ENCODE data around the gene FAM53A. TPM values are rescaled to one million over a fixed set of nuclear protein-coding genes. Genes with fewer than 3 reads are reported as not detected.

The FAM53A gene
- total RNA-seq, 2 donors from 2014 or later, result 1.4 to 4.0 TPM

DNA sequence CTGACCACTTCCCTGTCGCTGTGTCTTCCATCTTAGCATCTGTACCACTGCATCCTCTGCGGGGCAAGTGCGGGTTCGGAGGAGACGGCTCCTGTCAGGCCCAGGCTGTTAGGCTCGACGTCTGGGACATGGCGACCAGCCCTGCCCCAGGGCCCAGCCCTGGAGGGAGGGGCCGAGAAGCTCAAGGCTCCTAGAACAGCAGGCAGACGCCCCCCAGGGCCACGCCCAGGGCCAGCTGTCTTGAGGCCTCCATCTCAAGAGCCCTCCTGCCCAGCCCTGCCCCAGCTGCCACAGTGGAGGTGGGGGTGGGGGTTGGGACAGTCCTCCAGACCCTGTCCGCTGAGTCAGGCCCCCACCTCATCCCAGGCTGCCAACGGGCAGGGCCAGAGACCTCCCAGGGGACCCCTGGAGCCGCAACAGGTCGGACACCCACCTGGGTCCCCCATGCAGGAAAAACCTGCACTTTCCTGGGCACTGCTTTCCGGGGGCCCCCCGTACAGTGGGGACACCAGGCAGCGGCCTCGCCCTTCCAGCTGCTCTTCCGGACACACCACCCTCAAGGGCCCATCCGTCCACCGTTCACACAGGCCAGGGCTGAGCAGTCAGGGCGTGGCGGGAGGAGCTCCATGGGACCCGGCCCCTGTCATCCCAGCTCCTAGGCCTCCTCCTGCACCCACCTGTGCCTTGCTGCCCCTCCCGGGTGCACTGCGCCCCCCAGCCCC, 83.1 kb downstream of the FAM53A start:
- Mint-ChIP-seq H3K4me3 (no peak overlapping the region), H3K4me1 (ENCODE audit: low read depth) (peaks cover 14% of the 10 kb centered on the region), H3K27me3 (ENCODE audit: low read depth) (no peaks in the 10 kb centered on the region), H3K9me3 (no peaks in the 10 kb centered on the region), H3K36me3 (ENCODE audit: insufficient read depth in 2 of 2) (no peaks in the 10 kb centered on the region), H3K27ac (no peak overlapping the region)
- ATAC-seq (replicated peaks in 1 of 2), result no peak
- no peak for DNase-seq

DNA sequence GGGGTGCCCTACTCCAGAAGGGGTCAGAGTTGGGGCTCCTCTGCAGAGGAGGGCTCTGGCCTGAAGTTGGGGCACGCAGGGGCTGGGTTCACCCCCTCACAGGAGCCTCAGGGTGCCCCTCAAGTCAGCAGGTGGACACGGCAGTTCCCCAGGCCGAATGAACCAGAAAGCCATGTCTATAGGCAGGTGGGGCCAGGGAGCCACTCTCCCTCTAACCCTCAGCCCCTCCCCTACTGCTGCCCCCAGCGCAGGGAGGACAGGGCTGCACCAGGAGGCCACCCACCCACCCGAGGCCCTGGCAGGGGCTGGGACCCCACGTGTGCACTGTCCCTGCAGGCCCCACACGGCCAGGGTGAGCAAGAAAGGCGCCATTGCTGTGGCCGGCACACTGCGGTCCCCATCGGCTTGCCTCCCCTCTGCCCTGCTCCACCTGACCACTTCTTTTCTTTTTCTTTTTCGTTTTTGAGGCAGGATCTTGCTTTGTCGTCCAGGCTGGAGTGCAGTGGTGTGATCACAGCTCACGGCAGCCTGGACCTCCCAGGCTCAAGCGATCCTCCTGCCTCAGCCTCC, 83.8 kb downstream of the FAM53A start:
- Mint-ChIP-seq H3K27ac (no peak overlapping the region), H3K27me3 (ENCODE audit: low read depth) (no peaks in the 10 kb centered on the region), H3K36me3 (ENCODE audit: insufficient read depth in 2 of 2) (no peaks in the 10 kb centered on the region), H3K4me1 (ENCODE audit: low read depth) (peaks cover 7% of the 10 kb centered on the region), H3K4me3 (no peak overlapping the region), H3K9me3 (no peaks in the 10 kb centered on the region)
- ATAC-seq (replicated peaks in 1 of 2), result no peak
- DNase-seq, result no peak

DNA sequence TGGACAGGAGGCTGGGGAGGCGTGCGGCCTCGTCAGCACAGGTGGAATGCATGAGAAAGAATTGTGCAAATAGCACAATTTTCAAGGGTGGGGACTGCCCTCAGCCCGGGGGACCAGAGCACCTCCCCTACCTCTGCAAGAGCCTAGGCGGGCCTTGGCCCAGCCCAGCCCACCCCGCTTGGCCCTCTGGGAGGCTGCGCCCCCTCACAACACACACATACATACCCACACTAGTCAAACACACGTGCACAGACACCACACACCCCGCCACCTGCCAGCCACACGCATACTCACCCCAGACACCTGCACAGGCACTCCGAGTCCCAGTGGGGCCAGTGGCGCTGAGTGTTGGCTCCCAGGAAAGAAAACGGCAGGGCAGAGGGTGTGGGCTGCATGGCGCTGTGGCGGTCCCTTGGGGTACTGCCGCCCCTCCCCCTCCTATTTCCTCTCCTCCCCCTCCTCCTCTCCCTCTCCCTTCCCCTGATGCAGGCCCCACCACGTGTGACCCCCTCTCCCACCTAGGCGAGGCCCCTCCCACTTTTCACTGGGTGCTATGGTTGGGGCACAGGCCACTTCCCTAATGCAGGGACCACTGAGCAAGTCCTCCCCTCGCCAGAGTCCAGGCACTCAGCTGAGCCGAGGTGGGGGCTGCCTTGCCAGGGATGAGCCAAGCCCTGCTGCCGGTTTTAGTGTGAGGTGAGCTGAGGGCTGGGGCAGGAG, 84.5 kb downstream of the FAM53A start:
- no peaks in the 10 kb centered on the region for H3K36me3 Mint-ChIP-seq (ENCODE audit: insufficient read depth in 2 of 2)
- H3K4me3 Mint-ChIP-seq, result no peak overlapping the region
- ATAC-seq (replicated peaks in 1 of 2), result no peak
- no peak overlapping the region for H3K27ac Mint-ChIP-seq
- H3K27me3 Mint-ChIP-seq (ENCODE audit: low read depth), result no peaks in the 10 kb centered on the region
- no peak for DNase-seq
- H3K9me3 Mint-ChIP-seq, result no peaks in the 10 kb centered on the region
- H3K4me1 Mint-ChIP-seq (ENCODE audit: low read depth), result peaks cover 1% of the 10 kb centered on the region

DNA sequence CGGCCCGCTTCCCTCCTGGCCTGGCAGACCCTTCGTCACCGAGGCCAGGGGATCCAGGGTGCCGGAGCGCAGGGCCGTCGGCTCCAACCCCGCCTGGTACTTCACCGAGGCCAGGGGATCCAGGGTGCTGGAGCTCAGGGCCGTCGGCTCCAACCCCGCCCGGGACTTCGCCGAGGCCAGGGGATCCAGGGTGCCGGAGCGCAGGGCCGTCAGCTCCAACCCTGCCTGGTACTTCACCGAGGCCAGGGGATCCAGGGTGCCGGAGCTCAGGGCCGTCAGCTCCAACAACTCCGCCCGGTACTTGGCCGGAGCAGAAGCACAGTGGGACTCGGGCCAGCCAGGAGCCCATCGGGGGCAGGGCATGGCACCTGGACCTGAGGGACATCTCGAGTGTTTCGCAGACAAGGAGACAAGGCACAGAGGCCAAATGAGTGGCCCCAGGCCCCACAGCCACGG, 85.1 kb downstream of the FAM53A start:
- Mint-ChIP-seq H3K4me3 (no peak overlapping the region), H3K4me1 (ENCODE audit: low read depth) (no peaks in the 10 kb centered on the region), H3K9me3 (no peaks in the 10 kb centered on the region), H3K27me3 (ENCODE audit: low read depth) (no peaks in the 10 kb centered on the region), H3K36me3 (ENCODE audit: insufficient read depth in 2 of 2) (no peaks in the 10 kb centered on the region), H3K27ac (no peak overlapping the region)
- no peak for DNase-seq
- no peak for ATAC-seq (replicated peaks in 1 of 2)

DNA sequence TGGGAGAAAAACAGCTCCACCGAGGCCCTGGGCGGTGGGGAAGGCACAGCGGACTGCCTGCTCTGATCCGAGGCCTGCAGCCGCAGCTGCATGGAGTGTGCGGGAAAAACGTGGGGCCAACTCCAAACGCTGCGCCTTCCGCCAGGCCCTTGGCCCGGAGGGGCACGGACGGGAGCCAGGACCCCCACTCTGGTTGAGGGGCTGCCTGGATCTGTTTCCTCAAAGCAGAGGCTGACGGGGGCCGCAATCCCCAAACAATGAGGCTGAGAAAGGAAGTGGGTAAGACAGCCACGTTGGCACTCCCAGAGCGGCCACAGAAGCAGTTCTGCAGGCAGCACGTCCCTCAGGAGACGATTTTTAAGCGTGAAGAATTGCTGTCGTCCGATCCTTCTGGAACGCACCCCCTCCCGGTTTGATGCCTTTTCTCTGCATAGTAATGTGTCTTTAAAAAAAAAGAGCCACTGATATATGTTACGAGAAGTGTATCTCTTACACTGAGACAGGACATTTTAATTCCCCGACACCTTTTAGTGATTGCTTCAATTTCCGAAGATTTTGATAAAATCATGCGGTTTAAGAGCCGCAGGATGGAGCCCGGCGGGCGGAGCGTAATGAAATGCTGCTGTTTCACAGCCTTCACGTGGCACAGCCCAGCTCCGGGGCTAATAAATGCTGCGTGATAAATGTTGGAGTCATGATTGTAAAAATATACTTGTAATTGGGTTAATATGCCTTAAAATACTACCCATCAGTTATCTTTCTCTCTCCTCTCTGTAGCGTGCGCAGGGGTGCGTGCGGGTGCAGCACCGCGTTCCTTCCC, 85.7 kb downstream of the FAM53A start:
- Mint-ChIP-seq H3K27me3 (ENCODE audit: low read depth) (no peaks in the 10 kb centered on the region), H3K9me3 (no peaks in the 10 kb centered on the region), H3K4me1 (ENCODE audit: low read depth) (no peaks in the 10 kb centered on the region), H3K36me3 (ENCODE audit: insufficient read depth in 2 of 2) (no peaks in the 10 kb centered on the region), H3K4me3 (no peak overlapping the region), H3K27ac (no peak overlapping the region)
- ATAC-seq (replicated peaks in 1 of 2) (no peak), DNase-seq (no peak)

DNA sequence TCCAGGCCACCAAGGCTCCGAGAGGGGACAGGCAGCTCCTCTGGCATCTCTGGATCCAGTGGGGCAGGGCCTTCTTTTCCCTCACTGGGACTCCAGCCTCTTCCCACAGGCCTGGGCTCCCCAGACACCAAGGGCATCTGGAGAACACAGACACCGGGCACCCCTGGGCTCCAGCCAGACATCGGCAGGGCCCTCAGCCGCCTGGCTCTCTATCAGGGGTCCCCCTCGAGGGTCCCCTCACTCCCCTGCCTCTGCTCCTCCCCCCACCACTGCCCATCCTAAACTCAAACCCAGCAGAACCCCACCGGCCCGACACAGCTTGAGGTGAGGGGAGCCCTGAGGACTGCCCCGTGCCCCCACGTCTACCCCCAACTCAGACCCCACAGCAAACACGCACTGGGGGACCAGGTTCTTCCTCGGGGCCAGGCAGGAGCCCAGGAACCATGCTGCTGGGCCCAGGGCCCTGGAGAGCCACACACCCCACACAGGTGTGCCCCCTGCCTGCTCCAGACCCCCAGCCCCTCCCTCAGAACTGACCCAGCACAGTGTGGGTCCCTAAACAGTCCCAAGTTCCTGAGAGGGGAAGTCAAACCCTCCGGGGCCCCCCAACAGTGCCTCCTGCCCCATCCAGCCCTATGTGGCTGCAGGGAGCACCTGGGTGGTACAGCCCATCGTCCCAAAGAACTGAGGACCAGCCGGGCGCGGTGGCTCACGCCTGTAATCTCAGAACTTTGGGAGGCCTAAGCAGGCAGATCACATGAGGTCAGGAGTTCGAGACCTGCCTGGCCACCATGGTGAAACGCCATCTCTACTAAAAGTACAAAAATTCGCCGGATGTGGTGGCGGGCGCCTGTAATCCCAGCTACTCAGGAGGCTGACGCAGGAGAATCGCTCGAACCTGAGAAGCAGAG, 86.8 kb downstream of the FAM53A start:
- ATAC-seq (replicated peaks in 1 of 2) (no peak), DNase-seq (no peak)
- H3K36me3 Mint-ChIP-seq (ENCODE audit: insufficient read depth in 2 of 2), result no peaks in the 10 kb centered on the region
- no peaks in the 10 kb centered on the region for H3K27me3 Mint-ChIP-seq (ENCODE audit: low read depth)
- no peaks in the 10 kb centered on the region for H3K9me3 Mint-ChIP-seq
- no peak overlapping the region for H3K27ac Mint-ChIP-seq
- no peaks in the 10 kb centered on the region for H3K4me1 Mint-ChIP-seq (ENCODE audit: low read depth)
- no peak overlapping the region for H3K4me3 Mint-ChIP-seq

DNA sequence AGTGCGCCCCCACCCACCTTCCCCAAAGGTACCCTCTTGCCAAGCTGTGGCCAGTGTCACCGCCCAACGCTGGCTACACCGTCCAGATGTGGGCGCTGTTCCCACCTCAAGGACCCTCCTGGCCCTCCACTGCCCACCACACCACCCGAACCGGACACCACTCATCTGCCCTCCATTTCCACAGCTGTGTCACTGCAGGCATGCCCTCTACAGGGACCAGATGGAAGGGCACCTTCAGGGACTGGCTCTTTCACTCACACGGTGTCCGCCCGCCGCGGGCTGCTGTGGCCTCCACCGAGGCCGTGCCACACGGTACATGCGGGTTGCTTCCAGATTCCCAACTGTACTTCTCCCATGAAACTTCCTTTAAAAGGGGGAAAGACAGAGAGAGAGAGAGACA, 87.7 kb downstream of the FAM53A start:
- Mint-ChIP-seq H3K4me3 (no peak overlapping the region), H3K36me3 (ENCODE audit: insufficient read depth in 2 of 2) (no peaks in the 10 kb centered on the region), H3K27ac (no peak overlapping the region), H3K27me3 (ENCODE audit: low read depth) (no peaks in the 10 kb centered on the region), H3K4me1 (ENCODE audit: low read depth) (no peaks in the 10 kb centered on the region), H3K9me3 (no peaks in the 10 kb centered on the region)
- ATAC-seq (replicated peaks in 1 of 2), result no peak
- DNase-seq, result no peak

DNA sequence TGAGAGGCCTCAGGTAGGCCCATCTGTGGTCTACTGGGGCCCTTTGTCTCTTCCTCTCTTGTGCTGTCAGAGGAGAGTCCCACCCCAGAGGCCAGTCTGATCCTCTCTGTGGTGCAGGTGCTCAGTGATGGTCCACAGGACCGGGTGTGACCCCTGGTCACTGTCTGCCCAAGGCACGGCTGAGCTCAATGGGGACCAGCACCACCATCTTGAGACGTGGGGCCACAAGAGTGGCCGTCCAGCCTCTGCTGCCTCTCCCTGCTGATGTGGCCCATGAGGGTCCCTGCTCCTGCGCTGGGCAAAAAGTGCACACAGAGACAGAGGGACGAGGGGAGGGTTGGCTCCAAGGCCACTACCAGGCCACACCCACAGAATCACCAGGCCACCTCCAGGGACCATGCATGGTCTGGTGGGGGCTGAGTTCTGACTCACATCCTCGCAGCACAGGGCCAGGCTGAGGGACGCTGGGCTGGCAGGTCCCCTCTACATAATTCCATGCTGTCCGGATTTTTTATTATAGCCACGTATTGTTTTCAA, 88.3 kb downstream of the FAM53A start:
- H3K36me3 Mint-ChIP-seq (ENCODE audit: insufficient read depth in 2 of 2), result peaks cover 2 to 4% of the 10 kb centered on the region in 2 donors
- ATAC-seq (replicated peaks in 1 of 2), result no peak
- H3K27me3 Mint-ChIP-seq (ENCODE audit: low read depth), result no peaks in the 10 kb centered on the region

DNA sequence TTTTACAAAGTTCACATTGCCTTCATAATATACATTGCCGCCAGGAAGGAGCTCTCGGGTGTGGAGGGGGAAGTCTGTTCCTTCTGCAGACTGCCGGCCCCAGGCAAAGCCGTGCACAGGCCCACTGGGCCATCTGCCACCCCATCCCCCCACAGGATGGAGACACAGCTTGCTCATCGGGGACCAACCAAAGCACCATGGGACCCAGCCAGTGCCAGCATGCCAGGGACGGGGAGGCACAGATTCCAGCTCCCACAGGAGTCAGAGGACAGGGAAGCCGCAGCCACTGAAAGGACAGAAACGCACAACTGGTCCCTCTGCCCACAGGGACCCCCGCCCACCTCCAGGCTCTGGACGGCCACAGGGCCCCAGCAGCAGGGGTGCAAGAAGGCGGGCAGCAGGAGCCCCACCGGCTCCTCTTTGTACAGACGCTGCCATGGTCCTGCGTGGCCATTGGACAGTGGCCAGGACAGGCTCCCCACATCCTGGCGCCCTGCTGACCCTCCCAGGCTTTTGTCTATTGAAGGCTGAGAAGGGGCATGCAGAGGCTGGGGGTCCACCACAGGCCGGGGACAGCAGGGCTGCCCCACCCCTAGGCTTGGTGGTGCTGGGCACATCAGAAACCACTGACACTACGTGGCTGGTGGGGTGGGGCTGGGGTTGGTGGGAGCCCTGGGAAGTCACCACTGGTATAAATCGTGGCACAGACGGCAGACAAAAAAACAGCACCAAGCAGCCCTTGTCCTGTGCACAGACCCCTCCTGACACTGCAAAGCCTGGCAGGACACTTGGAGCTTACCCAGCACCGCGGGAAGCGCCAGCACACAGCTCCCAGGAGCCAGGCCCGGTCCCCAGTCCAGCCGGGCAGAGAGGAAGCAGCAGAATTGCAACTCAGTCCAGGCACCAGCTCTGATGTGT, 89.0 kb downstream of the FAM53A start:
- ATAC-seq (replicated peaks in 1 of 2) (no peak), DNase-seq (no peak)
- peaks cover 4 to 7% of the 10 kb centered on the region in 2 donors for H3K36me3 Mint-ChIP-seq (ENCODE audit: insufficient read depth in 2 of 2)
- H3K4me3 Mint-ChIP-seq, result no peak overlapping the region
- H3K4me1 Mint-ChIP-seq (ENCODE audit: low read depth), result no peaks in the 10 kb centered on the region
- no peaks in the 10 kb centered on the region for H3K27me3 Mint-ChIP-seq (ENCODE audit: low read depth)
- no peak overlapping the region for H3K27ac Mint-ChIP-seq
- peaks cover 6 to 8% of the 10 kb centered on the region in 2 donors for H3K9me3 Mint-ChIP-seq

More for the DNA sequence above, 88.3 kb downstream of the FAM53A start:
- Mint-ChIP-seq H3K4me3 (no peak overlapping the region), H3K4me1 (ENCODE audit: low read depth) (no peaks in the 10 kb centered on the region), H3K9me3 (peaks cover 2 to 4% of the 10 kb centered on the region in 2 donors), H3K27ac (no peak overlapping the region)
- DNase-seq, result no peak

DNA sequence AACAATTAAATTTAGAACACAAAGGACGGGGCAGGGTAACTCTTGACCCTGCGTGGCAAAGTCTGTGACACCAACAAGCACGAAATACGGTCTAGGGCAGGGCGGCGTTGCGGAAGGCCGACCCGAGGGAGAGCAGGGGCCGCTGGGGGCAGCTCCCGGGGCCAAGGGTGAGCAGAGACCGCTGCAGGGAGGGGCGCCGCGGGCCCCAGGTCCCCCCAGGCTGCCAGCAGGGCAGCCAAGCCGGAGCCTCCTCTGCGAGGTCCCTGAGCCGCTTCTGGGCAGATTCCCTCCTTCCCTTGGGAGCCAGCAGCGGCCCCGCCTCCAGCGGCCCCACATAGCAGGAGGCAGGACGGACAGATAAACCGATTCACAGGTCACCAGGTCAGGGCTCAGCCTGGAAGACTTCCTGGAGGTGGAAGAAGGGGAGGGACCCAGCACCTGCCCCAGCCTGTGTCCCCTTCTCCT, 90.2 kb downstream of the FAM53A start:
- ATAC-seq (replicated peaks in 1 of 2), result no peak
- H3K36me3 Mint-ChIP-seq (ENCODE audit: insufficient read depth in 2 of 2), result peaks cover 4 to 10% of the 10 kb centered on the region in 2 donors
- H3K9me3 Mint-ChIP-seq, result peaks cover 6 to 8% of the 10 kb centered on the region in 2 donors
- H3K27ac Mint-ChIP-seq, result no peak overlapping the region
- H3K4me1 Mint-ChIP-seq (ENCODE audit: low read depth), result no peaks in the 10 kb centered on the region
- no peak for DNase-seq
- no peaks in the 10 kb centered on the region for H3K27me3 Mint-ChIP-seq (ENCODE audit: low read depth)
- H3K4me3 Mint-ChIP-seq, result no peak overlapping the region

DNA sequence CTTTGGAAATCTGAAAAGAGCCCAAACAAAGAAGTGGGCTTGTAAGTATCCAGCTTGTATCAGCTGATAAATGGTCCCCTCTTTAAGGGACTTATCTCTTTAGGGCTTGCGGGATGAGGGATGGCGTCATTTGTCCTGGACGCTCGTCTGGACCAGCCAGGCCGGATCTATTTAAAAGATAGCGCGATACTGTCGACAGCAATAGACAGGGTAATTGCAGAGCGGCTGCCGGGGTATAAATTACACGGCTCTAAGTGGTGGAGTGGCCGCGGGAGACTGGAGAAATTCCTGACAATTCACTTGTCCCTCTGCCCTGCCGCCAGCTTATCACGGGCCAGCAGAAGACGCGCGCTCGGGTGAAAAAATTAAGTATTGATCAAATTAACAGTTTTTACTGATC, 90.7 kb downstream of the FAM53A start:
- H3K27me3 Mint-ChIP-seq (ENCODE audit: low read depth), result no peaks in the 10 kb centered on the region
- DNase-seq (no peak), ATAC-seq (replicated peaks in 1 of 2) (no peak)
- no peaks in the 10 kb centered on the region for H3K4me1 Mint-ChIP-seq (ENCODE audit: low read depth)
- H3K9me3 Mint-ChIP-seq, result peaks cover 7 to 8% of the 10 kb centered on the region in 2 donors
- no peak overlapping the region for H3K27ac Mint-ChIP-seq
- peaks cover 4 to 10% of the 10 kb centered on the region in 2 donors for H3K36me3 Mint-ChIP-seq (ENCODE audit: insufficient read depth in 2 of 2)
- H3K4me3 Mint-ChIP-seq, result no peak overlapping the region
